Fibroblast of the aortic adventitia (primary cell): ENCODE measurements around the gene EXOC6B. TPM values are rescaled to one million over a fixed set of nuclear protein-coding genes. Genes with fewer than 3 reads are reported as not detected.

Experiments
- DNase-seq: peaks from one replicate; pipeline ENCODE4 v3.0.0-alpha.2; 2010; ENCODE audit warnings: low read depth
- H3K4me3 ChIP-seq: 2 replicates; pipeline ENCODE4 v1.5.1; 2011; ENCODE audit warnings: low read depth, mild to moderate bottlenecking, control low read depth, low read length, moderate library complexity
- CTCF ChIP-seq: IDR thresholded peaks from 2 replicates; pipeline ENCODE4 v1.5.1; 2011; ENCODE audit warnings: mild to moderate bottlenecking, low read length, control low read depth, inconsistent platforms; ENCODE audit not compliant: insufficient read depth
- total RNA-seq: library from RNA; depleted of rRNA; stranded (reverse); fragments of >200 nt; gene quantifications from 2 replicates; pipeline ENCODE4 v1.2.3, GENCODE V29; 2012; ENCODE audit warnings: low replicate concordance

Gene EXOC6B
- total RNA-seq, 1 donor: 30.2 TPM

GRCh38 chr2:72141881-72142451 lies 683.9 kb downstream of the EXOC6B start:
- TF ChIP-seq CTCF: no peak
- DNase-seq: no peak
- no peak overlapping the region for H3K4me3 ChIP-seq

- H3K4me3 ChIP-seq: no peak overlapping the region
- TF ChIP-seq CTCF: no peak
- no peak for DNase-seq
Measured at GRCh38 chr2:72141032-72141645, 684.7 kb downstream of the EXOC6B start.

DNA sequence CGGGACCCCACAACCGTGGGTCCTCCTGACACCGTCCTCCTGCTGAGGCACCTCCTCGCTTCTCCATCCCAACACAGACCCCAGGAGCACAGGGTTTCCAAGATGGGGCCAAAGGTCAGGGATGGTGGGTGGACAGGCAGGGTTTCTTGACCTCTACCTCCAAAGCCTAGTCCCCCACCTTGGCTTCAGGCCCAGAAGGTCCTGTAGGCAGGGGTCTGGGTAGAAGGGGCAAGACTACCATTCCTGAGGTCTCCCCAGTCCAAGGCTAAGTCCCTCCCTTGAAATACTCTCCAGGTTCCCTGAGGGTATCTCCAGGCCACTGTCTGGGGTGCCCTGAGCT lies 685.2 kb downstream of the EXOC6B start:
- TF ChIP-seq CTCF: no peak

GRCh38 chr2:72139874-72140620 lies 685.8 kb downstream of the EXOC6B start:
- no peak overlapping the region for H3K4me3 ChIP-seq
- no peak for TF ChIP-seq CTCF
- DNase-seq: no peak

More for the DNA sequence above, 685.2 kb downstream of the EXOC6B start:
- H3K4me3 ChIP-seq: no peak overlapping the region
- no peak for DNase-seq

DNA sequence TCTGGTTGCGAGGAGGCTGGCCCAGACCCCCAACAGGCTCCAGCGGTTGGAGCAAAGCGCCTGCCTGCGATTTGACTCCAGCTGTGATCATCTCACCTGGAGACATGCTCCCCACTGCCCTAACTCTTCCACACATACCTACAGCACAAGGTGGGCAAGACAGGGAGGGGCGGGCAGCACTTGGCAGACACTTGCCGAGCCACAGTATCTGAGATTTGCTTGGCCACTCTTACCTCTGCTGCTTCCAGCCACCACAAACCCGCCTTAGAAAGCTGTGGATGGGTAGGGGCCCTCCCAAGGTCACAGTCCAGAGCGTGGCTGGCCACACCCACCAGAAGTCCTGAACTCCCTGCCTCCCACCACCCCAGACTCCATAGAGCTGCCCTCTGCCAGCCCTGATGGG lies 686.4 kb downstream of the EXOC6B start:
- H3K4me3 ChIP-seq: no peak overlapping the region

DNA sequence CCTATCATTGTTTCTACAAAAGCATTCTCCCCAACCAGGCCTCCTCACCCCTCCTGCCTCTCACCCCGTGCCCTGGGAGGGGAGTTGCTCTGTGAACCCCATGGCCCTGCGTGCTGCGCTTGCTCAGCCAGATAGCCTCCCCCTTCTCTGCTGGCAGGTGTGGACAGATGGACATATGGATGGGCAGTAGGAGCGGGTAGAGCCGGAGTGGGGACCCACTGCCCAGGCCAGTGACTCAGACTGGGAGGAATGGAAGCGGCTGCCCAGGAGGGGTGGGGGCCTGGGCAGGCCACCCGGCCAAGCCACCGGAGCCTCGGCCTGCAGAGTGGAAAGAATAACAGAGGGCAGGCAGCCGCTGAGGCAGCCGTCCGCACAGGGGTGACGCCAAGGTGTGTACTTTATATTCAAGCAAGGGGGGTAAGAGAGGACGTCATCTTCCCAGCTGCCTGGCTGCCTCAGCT lies 686.9 kb downstream of the EXOC6B start:
- no peak for TF ChIP-seq CTCF
- no peak overlapping the region for H3K4me3 ChIP-seq
- no peak for DNase-seq

More for the DNA sequence above, 686.4 kb downstream of the EXOC6B start:
- no peak for TF ChIP-seq CTCF
- DNase-seq: no peak
